Vagina (tissue), 2 donors: ENCODE measurements around the gene PRR5L.

Experiments used
- CTCF ChIP-seq, 3 experiments: fragments of 450-650 bp in 2 of 3; fragments of 200-600 bp in 1 of 3; sonication (generic) in 1 of 3; IDR thresholded peaks; one replicate each; pipeline ENCODE4 v1.5.1; 2017 to 2019; ENCODE audit warnings: antibody characterized with exemption in 3 of 3, mild to moderate bottlenecking in 2 of 3, moderate library complexity in 2 of 3
- POLR2A ChIP-seq, 2 donors: fragments of 450-650 bp; IDR thresholded peaks; one replicate each; pipeline ENCODE4 v1.6.1; 2017; ENCODE audit warnings: antibody characterized with exemption in 2 of 2, mild to moderate bottlenecking in 2 of 2, moderate library complexity in 2 of 2
- POLR2AphosphoS5 ChIP-seq, 2 donors: sonication (generic); formaldehyde crosslinking; IDR thresholded peaks; one replicate each; pipeline ENCODE4 v1.9.0; 2017; ENCODE audit warnings: antibody characterized with exemption in 2 of 2, mild to moderate bottlenecking in 2 of 2, low read depth in 1 of 2; ENCODE audit not compliant: insufficient read depth in 1 of 2

GRCh38 chr11:36247493-36247892, 48.6 kb upstream of the PRR5L start:
- TF ChIP-seq CTCF (IDR thresholded peaks at IDR 0.05): no peak
- TF ChIP-seq POLR2A (IDR thresholded peaks at IDR 0.05): no peak
- TF ChIP-seq POLR2AphosphoS5 (IDR thresholded peaks at IDR 0.05; ENCODE audit: insufficient read depth in 1 of 2, low read depth in 1 of 2): no peak
